CD14-positive monocyte (primary cell): ENCODE measurements around the gene TRABD2B. TPM values are rescaled to one million over a fixed set of nuclear protein-coding genes. Genes with fewer than 3 reads are reported as not detected.

ENCODE experiments used
- DNase-seq, 3 donors: peaks; one replicate each; pipeline ENCODE4 v3.0.0-alpha.2; 2011 to 2022
- H2AFZ ChIP-seq: 2 replicates; pipeline ENCODE4 v1.6.0; 2012; ENCODE audit warnings: mild to moderate bottlenecking, low read depth, low read length, inconsistent platforms; ENCODE audit not compliant: insufficient read depth, poor library complexity, severe bottlenecking
- H3K27ac ChIP-seq, 2 donors: 1 replicate in 1 of 2; 2 replicates in 1 of 2; pipeline ENCODE4 v1.5.1; 2012 to 2013; ENCODE audit warnings: low read length in 2 of 2, control low read depth in 1 of 2, inconsistent platforms in 1 of 2, low read depth in 1 of 2, mild to moderate bottlenecking in 1 of 2
- H3K27me3 ChIP-seq, 2 donors: one replicate each; pipeline versions ENCODE4 v1.6.0 to v1.6.1; 2011 to 2013; ENCODE audit warnings: low read length in 2 of 2; ENCODE audit not compliant: control insufficient read depth in 2 of 2, insufficient read depth in 2 of 2
- H3K36me3 ChIP-seq, 2 donors: replicated peaks in 1 of 2; 1 replicate in 1 of 2; 2 replicates in 1 of 2; pipeline versions ENCODE4 v1.5.1 to v1.6.1; 2012 to 2013; ENCODE audit warnings: low read length in 2 of 2, control low read depth in 1 of 2, inconsistent platforms in 1 of 2, mild to moderate bottlenecking in 1 of 2; ENCODE audit not compliant: insufficient read depth in 2 of 2, control insufficient read depth in 1 of 2
- H3K4me1 ChIP-seq, 2 donors: 1 replicate in 1 of 2; 2 replicates in 1 of 2; pipeline versions ENCODE4 v1.5.1 to v1.6.1; 2012 to 2013; ENCODE audit warnings: low read length in 2 of 2, control low read depth in 1 of 2, inconsistent platforms in 1 of 2, mild to moderate bottlenecking in 1 of 2, moderate library complexity in 1 of 2; ENCODE audit not compliant: insufficient read depth in 2 of 2, control insufficient read depth in 1 of 2
- H3K4me2 ChIP-seq: replicated peaks from 2 replicates; pipeline ENCODE3; 2012; ENCODE audit warnings: low read length, moderate library complexity, mild to moderate bottlenecking; ENCODE audit not compliant: poor library complexity, severe bottlenecking; ENCODE audit errors: extremely low read depth
- H3K4me3 ChIP-seq, 3 experiments: fragments of 200-600 bp in 1 of 3; sonication (generic) in 1 of 3; replicated peaks in 1 of 3; 1 replicate in 2 of 3; 2 replicates in 1 of 3; pipeline ENCODE4 v1.5.1; 2011 to 2013; ENCODE audit warnings: low read length in 3 of 3, mild to moderate bottlenecking in 3 of 3, control low read depth in 2 of 3, low read depth in 2 of 3, inconsistent platforms in 1 of 3, moderate library complexity in 1 of 3
- H3K79me2 ChIP-seq: 2 replicates; pipeline ENCODE4 v1.6.0; 2012; ENCODE audit warnings: mild to moderate bottlenecking, control low read depth, inconsistent platforms, low read length, moderate library complexity; ENCODE audit not compliant: insufficient read depth
- H3K9ac ChIP-seq: 2 replicates; pipeline ENCODE4 v1.6.0; 2017; ENCODE audit warnings: low read length, mild to moderate bottlenecking; ENCODE audit not compliant: insufficient read depth, poor library complexity, severe bottlenecking
- H3K9me3 ChIP-seq, 2 donors: replicated peaks in 1 of 2; 1 replicate in 1 of 2; 2 replicates in 1 of 2; pipeline versions ENCODE4 v1.5.1 to v1.6.1; 2012 to 2013; ENCODE audit warnings: low read length in 2 of 2, control low read depth in 1 of 2; ENCODE audit not compliant: control insufficient read depth in 1 of 2, insufficient read depth in 1 of 2
- H4K20me1 ChIP-seq: 2 replicates; pipeline ENCODE4 v1.6.0; 2012; ENCODE audit warnings: mild to moderate bottlenecking, low read length, control low read depth, moderate library complexity; ENCODE audit not compliant: insufficient read depth
- H3K27ac Mint-ChIP-seq, 7 donors: one replicate each; pipeline ENCODE4 v1.8.0; 2020; ENCODE audit warnings: mild to moderate bottlenecking in 7 of 7, mixed read lengths in 7 of 7, moderate library complexity in 6 of 7, inconsistent platforms in 2 of 7
- H3K27me3 Mint-ChIP-seq, 3 donors: one replicate each; pipeline ENCODE4 v1.8.0; 2021 to 2022; ENCODE audit warnings: low read depth in 3 of 3, mild to moderate bottlenecking in 3 of 3, mixed read lengths in 3 of 3, moderate library complexity in 3 of 3, inconsistent platforms in 1 of 3
- H3K36me3 Mint-ChIP-seq, 2 donors: one replicate each; pipeline ENCODE4 v1.8.0; 2020; ENCODE audit warnings: mixed read lengths in 2 of 2, inconsistent platforms in 1 of 2, mild to moderate bottlenecking in 1 of 2
- H3K4me1 Mint-ChIP-seq: one replicate; pipeline ENCODE4 v1.8.0; 2020; ENCODE audit warnings: mild to moderate bottlenecking, mixed read lengths
- H3K4me3 Mint-ChIP-seq, 2 donors: one replicate each; pipeline ENCODE4 v1.8.0; 2020; ENCODE audit warnings: mild to moderate bottlenecking in 2 of 2, mixed read lengths in 2 of 2, moderate library complexity in 1 of 2
- H3K9me3 Mint-ChIP-seq, 7 donors: one replicate each; pipeline ENCODE4 v1.8.0; 2020 to 2022; ENCODE audit warnings: mixed read lengths in 7 of 7, mild to moderate bottlenecking in 6 of 7, moderate library complexity in 6 of 7, inconsistent platforms in 2 of 7
- CTCF ChIP-seq: fragments of 200-600 bp; IDR thresholded peaks from one replicate; pipeline ENCODE4 v1.8.0; 2022; ENCODE audit warnings: antibody characterized with exemption, mild to moderate bottlenecking
- WGBS: methylation state at CpG from one replicate; pipeline ENCODE4 v1.1.5; 2013; ENCODE audit warnings: missing lambda C conversion rate; ENCODE audit not compliant: insufficient coverage; 5-methylcytosine and 5-hydroxymethylcytosine counted together
- intact Hi-C, 2 donors: fragments of 100-400 bp; cut with micrococcal nuclease; formaldehyde crosslinking; loops; one replicate each; pipeline versions ENCODE4 v1.15.0 to v1.15.1; 2023
- polyA plus RNA-seq, 3 donors: library from polyadenylated mRNA; depleted of rRNA in 1 of 3; unstranded in 2 of 3; stranded (reverse) in 1 of 3; fragments of 300-500 nt in 2 of 3; fragments of >200 nt in 1 of 3; fragmentation: Illumina TruSeq in 2 of 3; gene quantifications; 1 replicate in 2 of 3; 2 replicates in 1 of 3; pipeline ENCODE4 v1.2.3, GENCODE V29; 2012 to 2021

TRABD2B gene
- polyA plus RNA-seq, 3 donors: not detected

GRCh38 chr1:47924270-47925048, 72.7 kb downstream of the TRABD2B start:
- no peak overlapping the region for H3K27ac Mint-ChIP-seq
- 100% methylated on average over 1 of the region's 7 CpGs for WGBS
- Histone ChIP-seq H3K27me3 (peaks cover 10 to 26% of the 10 kb centered on the region in 2 donors), H2AFZ (no peak overlapping the region), H3K4me1 (no peaks in the 10 kb centered on the region), H3K36me3 (no peaks in the 10 kb centered on the region), H3K27ac (no peak overlapping the region), H3K79me2 (no peaks in the 10 kb centered on the region), H3K9me3 (no peaks in the 10 kb centered on the region), H4K20me1 (no peaks in the 10 kb centered on the region), H3K9ac (no peak overlapping the region), H3K4me2 (no peak overlapping the region), H3K4me3 (no peak overlapping the region)
- TF ChIP-seq CTCF: no peak
- peaks cover 19 to 29% (median 22%) of the 10 kb centered on the region in 3 donors for H3K27me3 Mint-ChIP-seq
- intact Hi-C loops: no loop called here
- H3K4me1 Mint-ChIP-seq: no peaks in the 10 kb centered on the region
- no peak for DNase-seq
- H3K9me3 Mint-ChIP-seq: peaks cover 0 to 2% (median 0%) of the 10 kb centered on the region in 7 donors
- H3K36me3 Mint-ChIP-seq: no peaks in the 10 kb centered on the region
- H3K4me3 Mint-ChIP-seq: no peak overlapping the region

GRCh38 chr1:47921935-47922415, 75.2 kb downstream of the TRABD2B start:
- Histone ChIP-seq H3K9ac (no peak overlapping the region), H3K36me3 (no peaks in the 10 kb centered on the region), H2AFZ (no peak overlapping the region), H3K79me2 (no peaks in the 10 kb centered on the region), H4K20me1 (no peaks in the 10 kb centered on the region), H3K9me3 (no peaks in the 10 kb centered on the region), H3K4me3 (no peak overlapping the region), H3K4me2 (no peak overlapping the region), H3K27ac (no peak overlapping the region), H3K27me3 (peaks cover 10 to 26% of the 10 kb centered on the region in 2 donors), H3K4me1 (no peaks in the 10 kb centered on the region)
- H3K27me3 Mint-ChIP-seq: peaks cover 18 to 28% (median 22%) of the 10 kb centered on the region in 3 donors
- TF ChIP-seq CTCF: no peak
- H3K4me1 Mint-ChIP-seq: no peaks in the 10 kb centered on the region
- intact Hi-C loops: no loop called here
- peaks cover 0 to 2% (median 0%) of the 10 kb centered on the region in 7 donors for H3K9me3 Mint-ChIP-seq
- 71% methylated on average over 1 of the region's 4 CpGs for WGBS
- H3K36me3 Mint-ChIP-seq: no peaks in the 10 kb centered on the region
- no peak overlapping the region for H3K4me3 Mint-ChIP-seq
- DNase-seq: no peak
- no peak overlapping the region for H3K27ac Mint-ChIP-seq
